ENCODE measurements around the gene DIPK1A.

DIPK1A gene

GRCh38 chr1:92879316-92879968, 81.8 kb downstream of the DIPK1A start:
- TF ChIP-seq MAX (IDR thresholded peaks at IDR 0.05; ENCODE audit: low read depth, low read length), result no peak
- no peak for TF ChIP-seq CTCF (IDR thresholded peaks at IDR 0.05; ENCODE audit: low read depth, low read length)
- TF ChIP-seq POLR2A (IDR thresholded peaks at IDR 0.05; ENCODE audit: extremely low read depth, insufficient read length), result no peak
- TF ChIP-seq MYC (IDR thresholded peaks at IDR 0.05; ENCODE audit: low read depth, low read length), result no peak
- DNase-seq (ENCODE audit: low read depth), result no peak
- H3K4me3 ChIP-seq (ENCODE audit: low read depth, low read length), result no peak overlapping the region

DNA sequence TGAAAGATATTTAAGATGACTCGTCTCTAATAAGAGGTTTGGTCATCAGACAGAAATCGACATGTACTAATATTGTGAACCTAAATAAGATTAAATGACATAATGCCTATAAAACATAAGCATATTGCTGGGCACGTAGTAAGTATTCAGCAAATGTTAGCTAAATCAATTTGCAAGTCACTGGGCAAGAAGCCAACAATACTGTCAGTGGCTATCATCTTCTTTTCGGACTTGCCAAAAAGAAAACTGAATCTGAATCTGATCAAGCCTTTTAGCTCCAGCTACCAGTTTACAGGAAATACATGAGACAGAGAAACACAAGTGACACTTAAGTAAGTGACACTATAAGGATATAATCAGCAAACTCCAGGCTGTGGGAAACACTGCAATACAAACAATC, 83.5 kb downstream of the DIPK1A start:
- no peak overlapping the region for H3K4me3 ChIP-seq (ENCODE audit: low read depth, low read length)
- no peak for TF ChIP-seq MYC (IDR thresholded peaks at IDR 0.05; ENCODE audit: low read depth, low read length)
- DNase-seq (ENCODE audit: low read depth), result no peak

GRCh38 chr1:92877081-92877711, 84.1 kb downstream of the DIPK1A start:
- no peak overlapping the region for H3K4me3 ChIP-seq (ENCODE audit: low read depth, low read length)
- DNase-seq (ENCODE audit: low read depth), result no peak
- TF ChIP-seq CTCF (IDR thresholded peaks at IDR 0.05; ENCODE audit: low read depth, low read length), result no peak
- TF ChIP-seq POLR2A (IDR thresholded peaks at IDR 0.05; ENCODE audit: extremely low read depth, insufficient read length), result no peak
- no peak for TF ChIP-seq MYC (IDR thresholded peaks at IDR 0.05; ENCODE audit: low read depth, low read length)
- no peak for TF ChIP-seq MAX (IDR thresholded peaks at IDR 0.05; ENCODE audit: low read depth, low read length)

DNA sequence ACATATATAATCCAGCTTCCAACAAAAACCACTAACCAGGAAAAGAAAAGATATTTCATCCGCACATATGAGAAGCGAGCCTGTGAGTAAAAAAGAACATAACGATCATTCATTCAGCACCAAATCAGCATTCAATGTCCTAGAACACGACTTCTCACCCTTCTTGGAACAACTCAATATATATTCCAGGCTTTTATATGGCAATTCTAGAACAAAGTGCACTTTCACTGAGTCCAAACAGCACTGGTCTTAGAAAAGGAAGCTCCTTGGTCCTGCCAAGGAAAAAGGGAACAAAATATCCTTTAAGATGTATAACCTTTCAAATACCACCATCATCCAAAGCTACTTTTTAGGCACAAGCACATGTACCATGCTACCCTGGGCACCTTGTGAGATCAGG, 84.9 kb downstream of the DIPK1A start:
- H3K4me3 ChIP-seq (ENCODE audit: low read depth, low read length), result no peak overlapping the region
- DNase-seq (ENCODE audit: low read depth), result no peak
- TF ChIP-seq POLR2A (IDR thresholded peaks at IDR 0.05; ENCODE audit: extremely low read depth, insufficient read length), result no peak
- no peak for TF ChIP-seq CTCF (IDR thresholded peaks at IDR 0.05; ENCODE audit: low read depth, low read length)
- no peak for TF ChIP-seq MAX (IDR thresholded peaks at IDR 0.05; ENCODE audit: low read depth, low read length)
- TF ChIP-seq MYC (IDR thresholded peaks at IDR 0.05; ENCODE audit: low read depth, low read length), result no peak

- no peak for DNase-seq (ENCODE audit: low read depth)
- H3K4me3 ChIP-seq (ENCODE audit: low read depth, low read length), result no peak overlapping the region
- TF ChIP-seq MYC (IDR thresholded peaks at IDR 0.05; ENCODE audit: low read depth, low read length), result no peak
- TF ChIP-seq MAX (IDR thresholded peaks at IDR 0.05; ENCODE audit: low read depth, low read length), result no peak
- no peak for TF ChIP-seq POLR2A (IDR thresholded peaks at IDR 0.05; ENCODE audit: extremely low read depth, insufficient read length)
- TF ChIP-seq CTCF (IDR thresholded peaks at IDR 0.05; ENCODE audit: low read depth, low read length), result no peak
These were observed 86.3 kb downstream of the DIPK1A start for GRCh38 chr1:92874987-92875386.

GRCh38 chr1:92872719-92873118, 88.5 kb downstream of the DIPK1A start:
- DNase-seq (ENCODE audit: low read depth), result no peak
- TF ChIP-seq CTCF (IDR thresholded peaks at IDR 0.05; ENCODE audit: low read depth, low read length) (no peak), MYC (IDR thresholded peaks at IDR 0.05; ENCODE audit: low read depth, low read length) (no peak), POLR2A (IDR thresholded peaks at IDR 0.05; ENCODE audit: extremely low read depth, insufficient read length) (no peak), MAX (IDR thresholded peaks at IDR 0.05; ENCODE audit: low read depth, low read length) (no peak)
- no peak overlapping the region for H3K4me3 ChIP-seq (ENCODE audit: low read depth, low read length)

Data from NB4 (cell line).